GM12891 (cell line): ENCODE results near the gene LSM2.

Experiments
- POLR2A ChIP-seq: IDR thresholded peaks from 2 replicates; pipeline ENCODE4 v1.6.1; 2011; ENCODE audit warnings: low read depth, low read length, control low read depth
- POLR2AphosphoS5 ChIP-seq: IDR thresholded peaks from 2 replicates; pipeline ENCODE4 v1.6.1; 2011; ENCODE audit warnings: low read depth, low read length, control low read depth

DNA sequence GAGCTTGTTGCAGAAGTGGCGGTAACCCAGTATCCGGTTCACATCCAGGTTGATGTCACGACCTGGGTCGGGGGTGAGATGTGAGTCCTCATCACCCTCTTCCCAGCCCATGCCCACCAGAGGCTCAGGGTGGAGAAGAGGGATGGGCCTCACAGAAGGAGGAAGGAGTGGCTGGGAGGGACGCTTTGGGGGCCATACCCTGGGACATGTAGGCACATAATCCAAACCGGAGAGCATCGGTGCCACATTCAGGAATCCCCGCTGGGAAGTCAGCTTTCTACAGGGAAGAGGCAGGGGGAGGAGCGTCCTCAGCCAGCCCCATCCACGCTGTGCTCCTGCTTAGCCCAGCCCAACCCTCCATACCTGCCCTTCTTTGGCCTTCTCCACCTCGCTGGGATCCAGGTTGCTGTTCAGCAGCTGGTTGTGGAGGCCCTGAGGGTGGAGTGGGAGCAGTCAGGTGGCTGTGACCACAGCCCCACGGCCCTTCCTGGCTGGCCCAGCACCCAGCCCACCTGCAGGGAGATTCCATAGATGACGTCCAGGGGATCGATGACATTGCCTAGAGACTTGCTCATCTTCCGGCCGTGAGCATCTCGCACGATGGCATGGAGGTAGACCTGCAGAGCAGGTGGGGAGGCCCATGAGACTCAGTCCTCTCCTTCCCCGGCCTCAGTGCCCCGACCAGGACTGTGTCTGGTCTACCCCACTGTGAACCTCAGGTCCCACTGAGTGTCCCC, 26.1 kb downstream of the LSM2 start:
- no peak for TF ChIP-seq POLR2AphosphoS5
- TF ChIP-seq POLR2A, result no peak
